Osteocyte (in vitro differentiated cells): ENCODE measurements around the gene PPP4R3B. TPM values are rescaled to one million over a fixed set of nuclear protein-coding genes. Genes with fewer than 3 reads are reported as not detected.
A peak's percentile ranks its signal among the peaks of the same experiment; 100 is the strongest.

Experiments used
- DNase-seq: peaks from one replicate; pipeline ENCODE4 v3.0.0; 2021; ENCODE audit warnings: mixed read lengths; ENCODE audit not compliant: unreplicated experiment; ENCODE audit errors: extremely low spot score
- H3K27ac Mint-ChIP-seq: one replicate; pipeline ENCODE4 v1.8.0; 2021; ENCODE audit warnings: mild to moderate bottlenecking, mixed read lengths; ENCODE audit not compliant: unreplicated experiment
- H3K27me3 Mint-ChIP-seq: one replicate; pipeline ENCODE4 v1.8.0; 2021; ENCODE audit warnings: mixed read lengths; ENCODE audit not compliant: unreplicated experiment
- H3K36me3 Mint-ChIP-seq: one replicate; pipeline ENCODE4 v1.8.0; 2021; ENCODE audit warnings: mixed read lengths; ENCODE audit not compliant: unreplicated experiment
- H3K4me1 Mint-ChIP-seq: one replicate; pipeline ENCODE4 v1.8.0; 2021; ENCODE audit warnings: mixed read lengths; ENCODE audit not compliant: unreplicated experiment
- H3K4me3 Mint-ChIP-seq: one replicate; pipeline ENCODE4 v1.8.0; 2021; ENCODE audit warnings: mild to moderate bottlenecking, moderate library complexity, mixed read lengths; ENCODE audit not compliant: unreplicated experiment
- H3K9me3 Mint-ChIP-seq: one replicate; pipeline ENCODE4 v1.8.0; 2021; ENCODE audit warnings: mixed read lengths; ENCODE audit not compliant: unreplicated experiment
- CTCF ChIP-seq: fragments of 200-600 bp; sonication (generic); IDR thresholded peaks from 2 replicates; pipeline ENCODE4 v1.5.0; 2021; ENCODE audit warnings: antibody characterized with exemption, mild to moderate bottlenecking, moderate library complexity
- total RNA-seq: library from RNA; stranded (reverse); gene quantifications from 2 replicates; pipeline ENCODE4 v1.2.1, GENCODE V29; 2021

PPP4R3B gene
- total RNA-seq, 1 donor from 2014 or later = 49.7 TPM

DNA sequence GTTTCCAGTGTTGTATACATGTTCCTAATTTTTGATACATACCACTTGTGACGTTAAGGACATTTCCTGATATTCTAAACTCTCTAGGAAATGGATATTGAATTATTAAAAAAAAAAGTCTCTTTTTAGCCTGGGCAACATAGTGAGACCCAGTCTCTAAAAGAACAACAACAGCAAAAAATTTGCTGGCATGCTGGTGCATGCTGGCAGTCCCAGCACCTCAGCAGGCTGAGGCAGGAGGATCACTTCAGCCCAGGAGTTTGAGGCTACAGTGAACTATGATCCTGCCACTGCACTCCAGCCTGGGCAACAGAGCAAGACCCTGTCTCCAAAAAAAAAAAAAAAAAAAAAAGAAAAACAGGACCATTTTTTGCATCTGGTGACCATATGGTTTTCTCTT, 10.5 kb upstream of the PPP4R3B start:
- H3K9me3 Mint-ChIP-seq = no peaks in the 10 kb centered on the region
- no peak for TF ChIP-seq CTCF

DNA sequence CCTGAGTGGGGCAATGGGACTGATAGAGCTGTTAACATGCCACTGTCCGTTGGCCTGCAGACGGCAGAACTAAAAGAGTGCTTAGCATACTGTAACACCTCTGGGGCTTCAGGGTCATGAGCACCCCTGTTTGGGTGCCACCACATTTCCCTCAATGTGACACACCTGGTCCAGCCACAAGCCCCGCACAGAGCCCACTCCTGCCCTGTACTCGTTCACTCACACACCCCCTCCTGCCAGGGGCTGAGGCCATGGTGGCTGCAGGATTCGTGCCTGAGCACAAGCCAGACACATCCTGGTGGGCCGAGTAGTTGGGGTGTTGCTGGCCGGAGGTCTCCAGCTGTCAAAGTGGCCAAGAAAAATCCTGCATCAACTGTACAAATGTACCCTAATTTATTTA, 4.4 kb upstream of the PPP4R3B start:
- Mint-ChIP-seq H3K9me3 (no peaks in the 10 kb centered on the region), H3K4me3 (no peak overlapping the region), H3K36me3 (peaks cover 2% of the 10 kb centered on the region), H3K27me3 (no peaks in the 10 kb centered on the region), H3K27ac (no peak overlapping the region), H3K4me1 (peaks cover 1% of the 10 kb centered on the region)
- DNase-seq = no peak
- no peak for TF ChIP-seq CTCF

More for the DNA sequence above, 10.5 kb upstream of the PPP4R3B start:
- Mint-ChIP-seq H3K27ac (no peak overlapping the region), H3K4me1 (no peaks in the 10 kb centered on the region), H3K27me3 (no peaks in the 10 kb centered on the region), H3K4me3 (no peak overlapping the region), H3K36me3 (peaks cover 5% of the 10 kb centered on the region)
- DNase-seq = no peak

GRCh38 chr2:55620123-55620779, 2.8 kb upstream of the PPP4R3B start:
- H3K4me3 Mint-ChIP-seq = no peak overlapping the region
- no peaks in the 10 kb centered on the region for H3K9me3 Mint-ChIP-seq
- no peak for DNase-seq
- H3K27me3 Mint-ChIP-seq = no peaks in the 10 kb centered on the region
- peaks cover 3% of the 10 kb centered on the region for H3K36me3 Mint-ChIP-seq
- peak; percentile 37 for TF ChIP-seq CTCF
- no peak overlapping the region for H3K27ac Mint-ChIP-seq
- H3K4me1 Mint-ChIP-seq = peaks cover 10% of the 10 kb centered on the region

- Mint-ChIP-seq H3K9me3 (no peaks in the 10 kb centered on the region), H3K36me3 (peaks cover 12% of the 10 kb centered on the region), H3K27ac (no peak overlapping the region), H3K4me3 (no peak overlapping the region), H3K27me3 (no peaks in the 10 kb centered on the region), H3K4me1 (peaks cover 14% of the 10 kb centered on the region)
- no peak for TF ChIP-seq CTCF
- no peak for DNase-seq
These were observed 1.0 kb upstream of the PPP4R3B start for GRCh38 chr2:55618275-55619055.

DNA sequence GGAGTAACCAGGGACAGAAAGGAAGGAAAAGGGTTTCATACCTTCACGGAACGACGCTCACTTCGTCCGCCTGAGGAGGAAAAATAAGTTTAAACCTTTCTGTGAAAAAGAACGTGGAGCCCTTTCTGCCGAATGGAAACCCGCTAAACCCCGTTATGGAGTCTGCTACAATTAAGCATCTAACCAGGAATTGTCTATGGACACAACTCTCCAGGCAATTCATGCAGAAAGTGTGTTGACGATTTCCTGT, 528 bp upstream of the PPP4R3B start:
- Mint-ChIP-seq H3K27me3 (no peaks in the 10 kb centered on the region), H3K36me3 (peaks cover 17% of the 10 kb centered on the region), H3K27ac (no peak overlapping the region), H3K9me3 (no peaks in the 10 kb centered on the region), H3K4me1 (peaks cover 14% of the 10 kb centered on the region), H3K4me3 (no peak overlapping the region)
- TF ChIP-seq CTCF = no peak
- DNase-seq = no peak
